Vagina (tissue), 2 donors: ENCODE results near the gene REL. TPM values are rescaled to one million over a fixed set of nuclear protein-coding genes. Genes with fewer than 3 reads are reported as not detected.
A peak's percentile ranks its signal among the peaks of the same experiment; 100 is the strongest.

Experiments used
- DNase-seq, 2 donors: peaks; one replicate each; pipeline ENCODE4 v3.0.0-alpha.2; 2017; ENCODE audit errors: extremely low spot score in 2 of 2
- H3K27ac ChIP-seq: fragments of 200-600 bp; sonication (generic); one replicate; pipeline ENCODE4 v1.5.1; 2019
- H3K27me3 ChIP-seq: fragments of 200-600 bp; sonication (generic); one replicate; pipeline ENCODE4 v1.5.1; 2019
- H3K36me3 ChIP-seq, 2 donors: fragments of 200-600 bp; sonication (generic); one replicate each; pipeline ENCODE4 v1.5.1; 2017 to 2019
- H3K4me1 ChIP-seq: fragments of 200-600 bp; sonication (generic); one replicate; pipeline ENCODE4 v1.5.1; 2019
- H3K4me3 ChIP-seq, 2 donors: fragments of 200-600 bp; sonication (generic); 1 replicate in 1 of 2; 2 replicates in 1 of 2; pipeline ENCODE4 v1.5.1; 2016 to 2019
- H3K9me3 ChIP-seq: fragments of 200-600 bp; sonication (generic); one replicate; pipeline ENCODE4 v1.5.1; 2019
- POLR2A ChIP-seq, 2 donors: fragments of 450-650 bp; IDR thresholded peaks; one replicate each; pipeline ENCODE4 v1.6.1; 2017; ENCODE audit warnings: antibody characterized with exemption in 2 of 2, mild to moderate bottlenecking in 2 of 2, moderate library complexity in 2 of 2
- POLR2AphosphoS5 ChIP-seq, 2 donors: sonication (generic); formaldehyde crosslinking; IDR thresholded peaks; one replicate each; pipeline ENCODE4 v1.9.0; 2017; ENCODE audit warnings: antibody characterized with exemption in 2 of 2, mild to moderate bottlenecking in 2 of 2, low read depth in 1 of 2; ENCODE audit not compliant: insufficient read depth in 1 of 2
- intact Hi-C: fragments of 100-400 bp; cut with DNase I; formaldehyde crosslinking; loops from one replicate; pipeline ENCODE4 v1.15.1; 2023
- total RNA-seq: library from RNA; depleted of rRNA; stranded (reverse); fragments of >200 nt; gene quantifications from one replicate; pipeline ENCODE4 v1.2.3, GENCODE V29; 2016
- TF ChIP-seq, protein P1 (sequence below), 3 experiments: fragments of 450-650 bp in 2 of 3; fragments of 200-600 bp in 1 of 3; sonication (generic) in 1 of 3; IDR thresholded peaks; one replicate each; pipeline ENCODE4 v1.5.1; 2017 to 2019; ENCODE audit warnings: antibody characterized with exemption in 3 of 3, mild to moderate bottlenecking in 2 of 3, moderate library complexity in 2 of 3

The REL gene
- total RNA-seq, 1 donor from 2014 or later = 29.0 TPM

DNA sequence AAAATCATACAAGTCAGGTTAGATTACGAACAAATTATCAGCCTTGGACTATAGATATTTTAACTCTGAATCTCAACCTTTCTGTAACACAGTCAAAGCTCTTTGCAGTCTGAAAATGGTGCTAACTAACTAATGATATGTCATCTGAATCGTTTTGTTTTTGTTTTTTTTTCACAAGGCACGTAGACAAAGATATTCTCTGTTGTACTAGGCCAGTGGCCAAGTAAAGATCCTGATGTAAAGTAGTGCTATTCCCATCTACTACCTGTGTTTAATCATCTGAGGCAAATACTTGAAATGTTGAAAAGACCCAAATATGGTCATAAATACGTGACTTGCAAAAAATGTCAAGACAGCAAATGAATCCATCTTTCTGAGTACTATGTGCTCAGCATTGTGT is 65.7 kb downstream of the REL start:
- Histone ChIP-seq H3K9me3 (no peaks in the 10 kb centered on the region), H3K36me3 (no peaks in the 10 kb centered on the region), H3K27me3 (no peaks in the 10 kb centered on the region), H3K4me1 (peaks cover 4% of the 10 kb centered on the region), H3K4me3 (no peak overlapping the region), H3K27ac (no peak overlapping the region)
- TF ChIP-seq POLR2A (IDR thresholded peaks at IDR 0.05) (no peak), POLR2AphosphoS5 (IDR thresholded peaks at IDR 0.05; ENCODE audit: insufficient read depth in 1 of 2, low read depth in 1 of 2) (no peak)
- TF ChIP-seq, protein P1, sequence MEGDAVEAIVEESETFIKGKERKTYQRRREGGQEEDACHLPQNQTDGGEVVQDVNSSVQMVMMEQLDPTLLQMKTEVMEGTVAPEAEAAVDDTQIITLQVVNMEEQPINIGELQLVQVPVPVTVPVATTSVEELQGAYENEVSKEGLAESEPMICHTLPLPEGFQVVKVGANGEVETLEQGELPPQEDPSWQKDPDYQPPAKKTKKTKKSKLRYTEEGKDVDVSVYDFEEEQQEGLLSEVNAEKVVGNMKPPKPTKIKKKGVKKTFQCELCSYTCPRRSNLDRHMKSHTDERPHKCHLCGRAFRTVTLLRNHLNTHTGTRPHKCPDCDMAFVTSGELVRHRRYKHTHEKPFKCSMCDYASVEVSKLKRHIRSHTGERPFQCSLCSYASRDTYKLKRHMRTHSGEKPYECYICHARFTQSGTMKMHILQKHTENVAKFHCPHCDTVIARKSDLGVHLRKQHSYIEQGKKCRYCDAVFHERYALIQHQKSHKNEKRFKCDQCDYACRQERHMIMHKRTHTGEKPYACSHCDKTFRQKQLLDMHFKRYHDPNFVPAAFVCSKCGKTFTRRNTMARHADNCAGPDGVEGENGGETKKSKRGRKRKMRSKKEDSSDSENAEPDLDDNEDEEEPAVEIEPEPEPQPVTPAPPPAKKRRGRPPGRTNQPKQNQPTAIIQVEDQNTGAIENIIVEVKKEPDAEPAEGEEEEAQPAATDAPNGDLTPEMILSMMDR (IDR thresholded peaks at IDR 0.05) = no peak
- intact Hi-C loops = no loop called here
- DNase-seq = no peak

DNA sequence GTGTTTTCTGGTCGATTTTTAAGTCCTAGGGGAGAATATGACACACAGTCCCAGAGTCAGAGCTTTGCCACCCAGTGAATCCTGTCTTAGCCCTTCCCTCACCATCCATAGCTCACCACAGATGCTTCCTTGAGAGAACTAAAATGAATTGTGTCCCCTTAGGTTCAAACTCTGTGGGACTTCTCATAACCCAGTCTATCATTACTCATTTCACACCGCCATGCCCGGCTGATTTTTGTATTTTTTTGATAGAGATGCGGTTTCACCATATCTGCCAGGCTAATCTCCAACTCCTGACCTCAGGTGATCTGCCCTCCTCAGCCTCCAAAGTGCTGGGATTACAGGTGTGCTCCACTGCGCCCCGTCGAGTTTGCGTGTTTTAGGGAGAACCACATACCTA is 66.8 kb downstream of the REL start:
- TF ChIP-seq, protein P1 (IDR thresholded peaks at IDR 0.05) = no peak
- TF ChIP-seq POLR2AphosphoS5 (IDR thresholded peaks at IDR 0.05; ENCODE audit: insufficient read depth in 1 of 2, low read depth in 1 of 2) = no peak
- TF ChIP-seq POLR2A (IDR thresholded peaks at IDR 0.05) = no peak
- Histone ChIP-seq H3K9me3 (no peaks in the 10 kb centered on the region), H3K27me3 (no peaks in the 10 kb centered on the region), H3K4me3 (no peak overlapping the region), H3K36me3 (no peaks in the 10 kb centered on the region), H3K4me1 (peaks cover 4% of the 10 kb centered on the region), H3K27ac (peak overlapping the region; percentile 42)
- DNase-seq = no peak
- intact Hi-C loops = no loop called here

DNA sequence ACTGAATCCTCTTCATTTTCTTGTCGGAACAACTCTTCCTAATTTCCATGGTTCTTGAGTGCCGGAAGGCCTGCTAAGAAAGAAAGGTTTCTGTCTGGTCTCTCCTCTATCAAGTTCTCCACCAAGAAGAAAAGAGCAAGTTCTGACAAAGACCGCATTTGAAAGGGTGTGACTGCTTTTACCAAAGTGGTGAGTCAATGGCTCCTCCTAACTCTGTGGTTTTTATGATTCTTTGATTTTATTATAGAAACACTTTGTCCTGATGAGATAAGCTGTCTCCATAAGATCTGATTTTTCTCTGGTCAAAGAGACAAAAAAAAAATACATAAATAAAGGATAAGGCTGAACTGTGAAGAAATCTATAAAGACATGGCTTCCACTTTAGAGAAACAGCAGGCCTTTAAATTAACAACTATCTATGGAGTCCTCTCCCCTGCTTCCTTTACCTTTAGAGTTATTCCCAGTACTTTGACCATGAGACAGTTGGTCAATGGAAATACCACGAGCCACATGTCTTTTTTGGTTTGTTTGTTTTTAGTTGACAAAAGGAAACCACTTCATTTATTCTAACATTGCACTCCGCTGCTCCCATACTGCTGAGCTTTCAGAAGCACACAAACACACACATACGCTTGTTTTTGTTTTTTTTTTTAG is 67.7 kb downstream of the REL start:
- TF ChIP-seq, protein P1 (IDR thresholded peaks at IDR 0.05) = no peak
- TF ChIP-seq POLR2AphosphoS5 (IDR thresholded peaks at IDR 0.05; ENCODE audit: insufficient read depth in 1 of 2, low read depth in 1 of 2) (peak in 1 of 2 donors; percentile 83), POLR2A (IDR thresholded peaks at IDR 0.05) (no peak)
- H3K4me3 ChIP-seq = no peak overlapping the region
- H3K36me3 ChIP-seq = no peaks in the 10 kb centered on the region
- no peaks in the 10 kb centered on the region for H3K27me3 ChIP-seq
- no peak for DNase-seq
- intact Hi-C loops = no loop called here
- peaks cover 4% of the 10 kb centered on the region for H3K4me1 ChIP-seq
- H3K27ac ChIP-seq = peak overlapping the region; percentile 42
- H3K9me3 ChIP-seq = no peaks in the 10 kb centered on the region

DNA sequence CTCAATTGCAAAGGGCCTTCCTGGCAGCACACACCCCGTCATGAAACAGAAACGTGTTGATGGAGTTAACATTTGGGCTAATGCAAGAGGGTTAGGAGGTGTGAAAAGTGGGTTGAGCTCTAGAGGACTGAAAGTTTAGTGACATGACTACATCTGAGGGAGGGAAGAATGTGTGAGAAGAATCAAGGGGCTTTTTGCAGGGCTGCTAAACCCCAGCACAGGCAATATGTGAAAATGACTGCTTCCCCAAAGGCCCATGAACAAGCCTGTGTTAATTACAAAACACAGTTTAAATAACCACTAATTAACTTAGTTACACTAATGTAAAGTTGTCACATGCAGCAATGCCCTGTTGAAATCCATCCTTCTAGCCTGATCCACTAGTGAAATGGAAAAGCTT is 72.8 kb downstream of the REL start:
- intact Hi-C loops = no loop called here
- no peaks in the 10 kb centered on the region for H3K9me3 ChIP-seq
- no peak overlapping the region for H3K4me3 ChIP-seq
- H3K27me3 ChIP-seq = no peaks in the 10 kb centered on the region
- H3K27ac ChIP-seq = no peak overlapping the region
- no peak for DNase-seq
- TF ChIP-seq, protein P1 (IDR thresholded peaks at IDR 0.05) = no peak
- no peak for TF ChIP-seq POLR2A (IDR thresholded peaks at IDR 0.05)
- no peak for TF ChIP-seq POLR2AphosphoS5 (IDR thresholded peaks at IDR 0.05; ENCODE audit: insufficient read depth in 1 of 2, low read depth in 1 of 2)
- peaks cover 4% of the 10 kb centered on the region for H3K4me1 ChIP-seq
- no peaks in the 10 kb centered on the region for H3K36me3 ChIP-seq

DNA sequence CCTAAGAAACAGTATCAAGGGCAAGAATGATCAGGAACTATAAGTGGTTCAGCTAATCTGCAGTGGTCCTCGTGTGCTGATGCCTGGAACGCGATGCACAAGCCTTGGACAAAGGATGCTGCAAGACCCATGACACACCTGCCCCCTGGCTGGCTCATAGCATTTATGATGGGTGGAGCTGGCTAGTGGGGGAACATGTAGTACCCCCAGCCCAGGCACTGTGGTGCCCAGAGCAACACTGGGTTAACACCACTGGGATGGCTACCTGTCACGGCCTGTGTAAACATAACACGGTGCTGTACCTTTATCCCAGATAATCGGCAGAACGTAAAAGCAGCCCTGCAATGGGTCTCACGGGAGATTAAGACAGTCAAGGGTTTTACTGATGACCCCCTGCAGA is 75.8 kb downstream of the REL start:
- DNase-seq = no peak

More for the DNA sequence above, 75.8 kb downstream of the REL start:
- TF ChIP-seq POLR2A (IDR thresholded peaks at IDR 0.05) (no peak), POLR2AphosphoS5 (IDR thresholded peaks at IDR 0.05; ENCODE audit: insufficient read depth in 1 of 2, low read depth in 1 of 2) (no peak)
- TF ChIP-seq, protein P1 (IDR thresholded peaks at IDR 0.05) = no peak
- no peaks in the 10 kb centered on the region for H3K36me3 ChIP-seq
- intact Hi-C loops = no loop called here
- no peak overlapping the region for H3K4me3 ChIP-seq
- peaks cover 6% of the 10 kb centered on the region for H3K4me1 ChIP-seq
- no peaks in the 10 kb centered on the region for H3K9me3 ChIP-seq
- no peaks in the 10 kb centered on the region for H3K27me3 ChIP-seq
- no peak overlapping the region for H3K27ac ChIP-seq
